H4 (cell line): ENCODE data around the gene SBF1. TPM values are rescaled to one million over a fixed set of nuclear protein-coding genes. Genes with fewer than 3 reads are reported as not detected.
"Not testable (repeated sequence)": the region's sequence is repeated elsewhere in the genome, so short reads cannot be mapped to it uniquely, and the experiment has no call there.

Source experiments
- DNase-seq: peaks from one replicate; pipeline ENCODE4 v3.0.0-alpha.2; 2015; ENCODE audit warnings: low spot score
- total RNA-seq: library from RNA; depleted of rRNA; stranded (reverse); fragments of >200 nt; shearing (Covaris generic); gene quantifications from 2 replicates; pipeline ENCODE4 v1.2.3, GENCODE V29; 2014

The SBF1 gene
- total RNA-seq, 1 experiment from 2014 or later, result 29.1 TPM

- no peak for DNase-seq
Observed at GRCh38 chr22:50444663-50445062, 30.2 kb downstream of the SBF1 start.

DNA sequence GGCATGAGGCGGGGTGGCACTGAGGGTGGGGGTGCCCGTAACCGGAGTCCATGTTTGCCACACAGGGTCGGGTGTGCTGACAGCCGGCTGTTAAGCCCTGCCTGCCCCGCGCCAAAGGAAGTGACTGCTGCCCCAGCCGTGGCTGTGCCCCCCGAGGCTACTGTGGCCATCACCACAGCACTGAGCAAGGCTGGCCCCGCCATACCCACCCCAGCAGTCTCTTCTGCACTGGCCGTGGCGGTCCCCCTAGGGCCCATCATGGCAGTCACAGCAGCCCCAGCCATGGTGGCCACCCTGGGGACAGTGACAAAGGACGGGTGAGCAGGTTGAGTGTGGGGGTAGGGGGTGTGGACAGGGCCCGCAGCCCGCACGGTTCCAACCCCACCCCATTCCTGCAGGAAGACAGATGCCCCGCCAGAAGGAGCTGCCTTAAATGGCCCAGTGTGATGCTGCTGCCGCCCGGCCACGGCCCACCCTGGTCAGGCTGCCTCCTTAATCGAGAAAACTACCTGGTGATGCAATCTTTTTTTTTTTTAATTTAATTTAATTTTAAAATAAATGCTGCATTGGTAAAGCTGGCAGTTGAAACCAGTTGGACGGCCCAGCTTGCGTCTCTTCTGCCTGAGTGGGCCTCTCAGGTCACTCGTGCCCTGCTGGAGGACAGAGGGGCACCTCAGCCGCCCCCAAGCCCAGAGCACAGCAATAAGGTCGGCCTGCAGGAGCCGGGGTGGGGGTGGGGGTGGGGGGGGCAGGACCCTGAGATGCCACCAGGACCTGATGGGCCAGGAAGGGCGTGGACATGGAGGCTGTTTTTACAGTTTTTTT is 30.8 kb downstream of the SBF1 start:
- no peak for DNase-seq

DNA sequence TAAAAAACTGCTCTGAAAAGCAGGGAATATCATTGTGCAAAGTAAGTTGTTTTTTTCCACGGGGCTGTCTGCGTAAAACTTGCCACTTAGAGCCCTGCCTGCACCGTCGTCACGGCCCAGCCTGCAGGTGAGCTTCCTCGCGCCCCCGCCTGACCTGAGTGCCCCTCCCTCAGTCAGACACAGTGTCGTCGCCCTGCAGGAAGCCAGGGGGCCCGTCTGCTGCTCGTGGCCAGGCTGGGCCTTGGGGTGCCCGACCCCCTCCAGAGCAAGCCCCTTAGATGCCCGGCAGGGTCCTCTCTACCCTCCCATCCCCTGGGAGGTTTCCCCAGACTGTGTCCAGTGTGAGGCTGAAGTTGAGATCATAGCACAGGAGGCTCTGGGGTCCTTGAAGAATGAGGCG is 31.6 kb downstream of the SBF1 start:
- DNase-seq, result no peak

- no peak for DNase-seq
Observed at GRCh38 chr22:50441428-50441993, 33.3 kb downstream of the SBF1 start.

- no peak for DNase-seq
Observed at GRCh38 chr22:50440544-50441249, 34.1 kb downstream of the SBF1 start.

DNA sequence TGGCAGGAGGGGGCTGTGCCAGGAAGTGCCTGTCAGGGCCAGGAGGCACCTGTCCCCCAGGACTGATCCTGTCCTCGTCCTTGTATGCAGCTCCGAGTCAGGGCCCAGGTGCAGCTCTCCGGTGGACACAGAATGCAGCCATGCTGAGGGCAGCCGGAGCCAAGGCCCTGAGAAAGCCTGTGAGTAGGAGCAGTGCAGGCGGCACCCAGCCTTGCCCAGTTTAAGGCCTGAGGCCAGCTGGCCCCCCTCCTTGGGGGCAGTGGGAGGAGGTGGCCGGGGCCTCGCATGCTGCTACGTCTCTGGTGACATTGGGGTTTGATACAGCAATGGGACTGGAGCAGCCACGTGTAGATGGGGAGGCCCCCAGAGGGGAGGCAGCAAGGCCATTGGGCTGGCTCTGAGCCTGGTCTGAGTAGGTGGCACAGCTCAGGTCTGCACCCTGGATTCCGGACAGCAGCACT is 34.9 kb downstream of the SBF1 start:
- DNase-seq, result no peak

DNA sequence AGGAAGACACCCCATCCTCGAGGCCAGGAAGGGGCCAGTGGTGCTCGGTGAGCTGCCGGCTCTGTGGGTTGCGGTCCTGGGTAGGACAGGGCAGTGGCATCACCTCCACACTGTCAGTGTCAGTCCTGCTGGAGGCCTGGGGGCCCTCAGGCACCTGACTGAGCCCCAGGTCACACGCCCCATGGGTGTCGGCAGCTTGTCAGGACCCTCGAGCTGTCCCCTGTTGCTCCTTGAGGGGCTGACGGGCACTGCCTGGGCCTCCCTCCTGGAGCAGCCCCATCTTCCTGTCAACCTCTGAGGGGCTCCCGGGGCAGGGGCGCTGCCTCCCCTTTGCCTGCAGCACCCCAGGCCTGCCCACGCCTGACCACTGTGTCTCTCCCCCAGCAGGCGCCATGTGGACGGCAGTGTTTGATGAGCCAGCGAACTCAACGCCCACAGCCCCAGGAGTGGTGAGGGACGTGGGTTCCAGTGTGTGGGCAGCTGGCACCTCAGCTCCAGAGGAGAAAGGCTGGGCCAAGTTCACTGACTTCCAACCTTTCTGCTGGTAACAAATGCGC is 35.4 kb downstream of the SBF1 start:
- DNase-seq, result no peak

- no peak for DNase-seq
Observed at GRCh38 chr22:50438305-50439275, 36.2 kb downstream of the SBF1 start.

DNA sequence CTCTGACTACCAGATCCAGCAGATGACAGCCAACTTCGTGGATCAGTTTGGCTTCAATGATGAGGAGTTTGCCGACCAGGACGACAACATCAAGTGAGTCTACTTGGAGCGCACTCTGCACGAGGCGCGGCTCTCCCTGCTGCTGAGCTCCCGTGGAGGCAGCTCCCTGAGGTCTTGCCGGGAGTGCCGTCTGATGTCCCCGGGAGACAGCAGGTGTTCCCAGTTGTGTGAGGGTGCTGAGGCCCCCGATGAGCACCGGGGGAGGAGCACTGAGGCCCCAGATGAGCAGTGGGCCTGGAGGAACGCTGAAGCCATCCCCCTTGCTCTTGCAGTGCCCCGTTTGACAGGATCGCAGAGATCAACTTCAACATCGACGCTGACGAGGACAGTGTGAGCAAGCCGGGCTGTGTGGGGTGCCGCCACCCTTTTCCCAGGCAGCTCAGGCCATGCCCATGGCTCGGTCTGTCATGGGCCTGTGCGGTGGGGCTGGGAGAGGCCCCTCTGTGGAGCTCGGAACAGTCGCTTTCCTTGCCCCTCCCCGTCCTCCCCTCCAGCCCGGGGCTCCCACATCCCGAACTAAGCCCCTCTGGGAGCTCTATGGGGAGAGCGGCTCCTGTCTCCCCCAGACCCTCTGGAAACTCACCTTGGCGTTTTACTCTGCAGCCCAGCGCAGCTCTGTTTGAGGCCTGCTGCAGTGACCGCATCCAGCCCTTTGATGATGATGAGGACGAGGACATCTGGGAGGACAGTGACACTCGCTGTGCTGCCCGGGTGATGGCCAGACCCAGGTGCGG is 37.1 kb downstream of the SBF1 start:
- no peak for DNase-seq

- no peak for DNase-seq
Observed at GRCh38 chr22:50436841-50437341, 37.9 kb downstream of the SBF1 start.

- DNase-seq, result no peak
Observed at GRCh38 chr22:50436015-50436830, 38.6 kb downstream of the SBF1 start.

DNA sequence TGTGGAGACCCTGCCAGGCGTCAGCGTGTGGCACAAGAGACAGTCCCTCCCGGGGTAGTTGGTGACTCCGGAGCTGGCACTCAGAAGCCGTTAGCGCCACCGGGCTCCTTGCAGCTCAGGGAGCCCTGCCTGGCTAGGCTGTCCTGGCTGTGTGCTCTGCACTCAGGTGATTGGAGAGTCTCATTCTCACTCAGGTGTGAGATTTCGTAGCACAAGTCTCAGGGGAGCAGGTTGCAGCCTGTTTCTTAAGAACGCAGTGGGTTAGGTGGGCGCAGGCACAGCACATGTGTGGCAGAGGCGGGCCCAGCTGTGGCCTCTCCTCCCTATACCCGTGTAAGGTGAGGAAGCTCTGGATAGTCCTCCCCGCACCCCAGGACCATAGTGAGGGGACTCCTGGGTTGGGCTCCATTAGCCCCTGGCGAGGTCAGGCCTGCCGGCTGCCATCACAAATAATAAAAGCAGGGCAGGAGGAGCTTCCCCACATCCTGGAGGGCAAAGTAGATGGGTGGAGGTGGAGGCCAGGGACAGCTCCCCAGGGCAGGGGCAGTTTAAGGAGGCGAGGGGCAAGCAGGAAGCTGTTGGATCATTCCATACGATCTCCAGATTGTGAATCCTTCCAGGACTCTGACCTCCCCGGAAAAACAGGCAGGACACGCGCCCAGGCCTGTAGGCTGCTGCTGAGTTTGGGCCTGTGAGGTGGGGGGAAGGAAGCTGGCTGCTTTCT is 39.4 kb downstream of the SBF1 start:
- DNase-seq, result no peak

DNA sequence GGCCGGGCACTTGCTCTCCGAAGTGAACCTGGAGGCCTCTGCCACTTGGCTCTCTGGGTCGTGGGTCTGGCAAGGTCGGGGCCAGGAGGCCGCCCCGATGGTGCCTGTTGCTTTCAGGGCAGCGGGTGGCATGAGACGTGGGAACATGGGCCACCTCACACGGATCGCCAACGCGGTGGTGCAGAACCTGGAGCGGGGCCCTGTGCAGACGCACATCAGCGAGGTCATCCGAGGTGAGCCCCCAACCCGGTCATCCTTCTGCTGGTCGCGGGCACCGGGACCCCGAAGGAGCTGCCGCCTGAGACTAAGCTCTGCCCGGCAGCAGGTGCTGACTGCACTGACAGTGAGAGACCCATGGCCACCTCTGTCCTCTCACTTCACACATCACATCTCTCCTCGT is 40.0 kb downstream of the SBF1 start:
- no peak for DNase-seq

GRCh38 chr22:50432877-50433510 is 41.8 kb downstream of the SBF1 start:
- not testable (repeated sequence) for DNase-seq

DNA sequence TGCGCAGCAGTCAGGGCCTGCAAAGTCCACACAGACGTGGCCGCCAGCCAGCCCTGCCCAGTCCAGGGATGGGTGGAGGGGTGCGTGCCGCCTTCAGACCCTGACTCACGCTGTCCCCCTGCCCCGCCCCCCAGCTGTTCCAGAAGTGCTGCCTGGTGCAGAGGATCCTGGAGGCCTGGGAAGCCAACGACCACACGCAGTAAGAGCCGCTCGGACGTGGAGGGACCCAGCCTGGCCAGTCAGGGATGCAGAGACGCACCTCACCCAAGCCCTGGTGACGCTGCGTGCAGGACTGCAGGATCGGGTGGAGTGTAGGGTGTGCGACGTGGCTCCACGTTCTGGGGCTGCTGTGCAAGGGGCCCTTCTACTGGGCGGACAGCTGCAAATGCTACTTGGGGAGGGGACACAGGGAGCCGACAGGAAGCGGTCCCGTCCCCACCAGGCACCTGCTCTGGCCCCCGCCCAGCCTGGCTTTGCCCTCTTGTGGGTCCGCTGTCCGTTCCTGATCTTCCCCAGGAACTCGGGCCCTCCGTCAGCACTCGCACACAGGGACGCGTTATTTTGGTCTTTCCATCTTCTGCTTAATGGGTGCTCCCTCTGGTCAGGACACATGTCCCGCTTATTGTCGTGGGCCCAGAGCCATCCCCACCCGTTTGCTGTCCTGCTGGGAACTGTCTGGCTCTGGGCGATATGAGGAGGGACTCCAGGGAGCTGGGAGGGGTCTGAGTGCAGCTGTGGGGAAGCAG is 42.5 kb downstream of the SBF1 start:
- no peak for DNase-seq

DNA sequence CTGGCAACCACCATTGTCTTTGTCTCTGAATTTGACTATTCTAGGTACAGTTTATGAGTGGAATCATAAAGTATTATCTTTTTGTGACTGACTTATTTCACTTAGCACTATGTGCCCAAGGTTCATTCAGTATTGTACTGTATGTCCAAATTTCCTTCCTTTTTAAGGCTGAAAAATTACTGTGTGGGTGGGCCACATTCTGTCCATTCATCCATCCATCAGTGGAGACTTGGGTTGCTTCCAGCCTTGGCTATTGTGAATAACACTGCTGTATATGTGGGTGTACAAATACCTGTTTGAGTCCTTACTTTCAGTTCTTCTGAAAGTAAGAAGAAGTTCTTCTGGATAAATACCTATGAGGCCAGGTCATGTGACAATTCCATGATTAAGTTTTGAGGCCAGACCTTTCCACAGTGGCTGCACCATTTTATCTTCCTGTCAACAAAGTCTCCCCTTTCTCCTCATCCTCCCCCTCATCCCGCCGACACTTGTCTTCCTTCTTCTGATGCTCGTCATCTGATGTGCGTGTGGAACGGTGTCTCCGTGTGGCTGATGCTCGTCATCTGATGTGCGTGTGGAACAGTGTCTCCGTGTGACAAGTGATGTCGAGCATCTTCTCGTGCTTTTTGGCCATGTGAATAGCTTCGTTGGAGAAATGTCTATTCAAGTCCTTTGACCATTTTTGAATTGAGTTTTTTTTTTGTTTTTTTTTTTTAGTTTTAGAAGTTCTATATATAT is 49.5 kb downstream of the SBF1 start:
- no peak for DNase-seq

DNA sequence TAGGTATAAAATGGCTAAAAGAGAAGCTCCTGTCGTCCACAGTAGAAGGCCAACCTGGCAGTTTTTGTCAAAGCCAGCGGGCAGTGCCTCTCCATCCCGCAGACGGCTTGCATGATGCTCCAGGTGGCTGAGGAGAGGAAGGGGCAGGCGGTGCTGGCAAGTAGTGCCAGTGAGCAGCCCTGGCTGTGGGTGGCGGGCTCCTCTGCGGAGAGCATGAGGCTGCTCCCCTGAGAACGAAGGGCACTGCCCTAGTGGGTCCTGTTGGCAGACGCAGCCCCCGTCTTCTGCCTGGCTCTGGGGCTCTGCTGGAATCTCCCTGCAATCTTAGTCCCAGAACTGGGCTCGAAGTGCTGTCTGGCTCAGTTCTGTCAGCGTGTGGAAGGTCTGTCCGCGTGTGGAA is 50.9 kb downstream of the SBF1 start:
- DNase-seq, result no peak
